ENCODE data around the gene PCDHB2.
"Not testable (repeated sequence)": the region's sequence is repeated elsewhere in the genome, so short reads cannot be mapped to it uniquely, and the experiment has no call there.

Gene PCDHB2

DNA sequence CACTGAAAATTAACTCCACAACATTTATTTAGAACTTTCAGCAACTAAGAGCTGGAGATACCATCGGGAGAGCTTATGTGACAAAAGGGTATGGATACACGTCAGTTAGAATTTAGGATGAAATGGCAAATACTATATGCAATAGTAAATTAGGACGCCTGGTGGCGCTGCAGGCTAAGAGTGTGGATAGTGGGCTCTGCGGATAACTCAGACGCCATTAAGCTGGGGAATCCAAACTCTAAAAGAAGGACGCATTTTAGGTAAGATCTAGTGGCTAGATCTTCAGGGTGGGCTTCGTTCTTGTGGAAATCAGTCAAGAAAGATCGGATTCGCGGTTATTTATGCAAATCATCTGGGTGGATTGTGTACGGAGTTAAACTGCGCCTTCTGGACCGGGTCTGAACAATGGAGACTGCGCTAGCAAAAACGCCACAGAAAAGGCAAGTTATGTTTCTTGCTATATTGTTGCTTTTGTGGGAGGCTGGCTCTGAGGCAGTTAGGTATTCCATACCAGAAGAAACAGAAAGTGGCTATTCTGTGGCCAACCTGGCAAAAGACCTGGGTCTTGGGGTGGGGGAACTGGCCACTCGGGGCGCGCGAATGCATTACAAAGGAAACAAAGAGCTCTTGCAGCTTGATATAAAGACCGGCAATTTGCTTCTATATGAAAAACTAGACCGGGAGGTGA, 40.8 kb downstream of the PCDHB2 start, which contains the start of gene PCDHB5:
TSS of gene PCDHB5 (plus strand) at position 177 of the 688 bp plus-strand sequence. CDS start at position 406, 229 bp downstream.
- DNase-seq (ENCODE audit: low read depth, low spot score): no peak
- H3K27ac ChIP-seq: no peak within 1 kb of the TSS

DNA sequence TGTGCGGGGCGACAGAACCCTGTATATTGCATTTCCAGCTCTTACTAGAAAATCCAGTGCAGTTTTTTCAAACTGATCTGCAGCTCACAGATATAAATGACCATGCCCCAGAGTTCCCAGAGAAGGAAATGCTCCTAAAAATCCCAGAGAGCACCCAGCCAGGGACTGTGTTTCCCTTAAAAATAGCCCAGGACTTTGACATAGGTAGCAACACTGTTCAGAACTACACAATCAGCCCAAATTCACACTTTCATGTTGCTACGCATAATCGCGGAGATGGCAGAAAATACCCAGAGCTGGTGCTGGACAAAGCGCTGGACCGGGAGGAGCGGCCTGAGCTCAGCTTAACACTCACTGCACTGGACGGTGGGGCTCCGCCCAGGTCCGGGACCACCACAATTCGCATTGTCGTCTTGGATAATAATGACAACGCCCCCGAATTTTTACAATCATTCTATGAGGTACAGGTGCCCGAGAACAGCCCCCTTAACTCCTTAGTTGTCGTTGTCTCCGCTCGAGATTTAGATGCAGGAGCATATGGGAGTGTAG, 41.4 kb downstream of the PCDHB2 start:
- no peak for DNase-seq (ENCODE audit: low read depth, low spot score)
- no peak overlapping the region for H3K27ac ChIP-seq

DNA sequence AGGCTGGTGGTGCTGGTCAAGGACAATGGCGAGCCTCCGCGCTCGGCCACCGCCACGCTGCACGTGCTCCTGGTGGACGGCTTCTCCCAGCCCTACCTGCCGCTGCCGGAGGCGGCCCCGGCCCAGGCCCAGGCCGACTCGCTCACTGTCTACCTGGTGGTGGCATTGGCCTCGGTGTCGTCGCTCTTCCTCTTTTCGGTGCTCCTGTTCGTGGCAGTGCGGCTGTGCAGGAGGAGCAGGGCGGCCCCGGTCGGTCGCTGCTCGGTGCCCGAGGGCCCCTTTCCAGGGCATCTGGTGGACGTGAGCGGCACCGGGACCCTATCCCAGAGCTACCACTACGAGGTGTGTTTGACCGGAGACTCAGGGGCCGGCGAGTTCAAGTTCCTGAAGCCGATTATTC, 42.9 kb downstream of the PCDHB2 start:
- DNase-seq (ENCODE audit: low read depth, low spot score); H3K27ac ChIP-seq: not testable (repeated sequence)

Measured in epithelial cell of prostate (primary cell).